Measurements from ENCODE around the gene DRAXIN.

The DRAXIN gene

DNA sequence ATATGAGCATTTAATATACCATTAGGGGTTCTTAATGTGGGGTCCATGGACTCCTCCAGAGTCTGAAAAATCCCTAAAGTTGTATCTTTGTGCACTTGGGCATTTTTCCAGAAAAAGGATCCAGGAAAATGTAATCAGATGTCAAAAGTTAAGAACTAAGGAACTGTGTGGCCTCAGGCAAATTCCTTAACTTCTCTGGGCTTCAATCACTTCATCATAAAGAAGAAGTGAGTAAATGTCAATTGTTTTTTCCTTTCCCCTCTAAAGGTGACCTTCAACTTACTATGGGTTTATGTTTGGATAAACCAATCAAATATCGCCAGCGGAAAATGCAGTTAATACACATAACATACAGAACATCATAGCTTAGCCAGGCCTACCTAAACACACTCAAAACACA lies 13.1 kb upstream of the DRAXIN start:
- no peak overlapping the region for H3K4me3 ChIP-seq
- H3K27ac ChIP-seq, result no peak overlapping the region
- DNase-seq (ENCODE audit: low spot score), result no peak
- TF ChIP-seq, protein P1, sequence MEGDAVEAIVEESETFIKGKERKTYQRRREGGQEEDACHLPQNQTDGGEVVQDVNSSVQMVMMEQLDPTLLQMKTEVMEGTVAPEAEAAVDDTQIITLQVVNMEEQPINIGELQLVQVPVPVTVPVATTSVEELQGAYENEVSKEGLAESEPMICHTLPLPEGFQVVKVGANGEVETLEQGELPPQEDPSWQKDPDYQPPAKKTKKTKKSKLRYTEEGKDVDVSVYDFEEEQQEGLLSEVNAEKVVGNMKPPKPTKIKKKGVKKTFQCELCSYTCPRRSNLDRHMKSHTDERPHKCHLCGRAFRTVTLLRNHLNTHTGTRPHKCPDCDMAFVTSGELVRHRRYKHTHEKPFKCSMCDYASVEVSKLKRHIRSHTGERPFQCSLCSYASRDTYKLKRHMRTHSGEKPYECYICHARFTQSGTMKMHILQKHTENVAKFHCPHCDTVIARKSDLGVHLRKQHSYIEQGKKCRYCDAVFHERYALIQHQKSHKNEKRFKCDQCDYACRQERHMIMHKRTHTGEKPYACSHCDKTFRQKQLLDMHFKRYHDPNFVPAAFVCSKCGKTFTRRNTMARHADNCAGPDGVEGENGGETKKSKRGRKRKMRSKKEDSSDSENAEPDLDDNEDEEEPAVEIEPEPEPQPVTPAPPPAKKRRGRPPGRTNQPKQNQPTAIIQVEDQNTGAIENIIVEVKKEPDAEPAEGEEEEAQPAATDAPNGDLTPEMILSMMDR (IDR thresholded peaks at IDR 0.05), result no peak

DNA sequence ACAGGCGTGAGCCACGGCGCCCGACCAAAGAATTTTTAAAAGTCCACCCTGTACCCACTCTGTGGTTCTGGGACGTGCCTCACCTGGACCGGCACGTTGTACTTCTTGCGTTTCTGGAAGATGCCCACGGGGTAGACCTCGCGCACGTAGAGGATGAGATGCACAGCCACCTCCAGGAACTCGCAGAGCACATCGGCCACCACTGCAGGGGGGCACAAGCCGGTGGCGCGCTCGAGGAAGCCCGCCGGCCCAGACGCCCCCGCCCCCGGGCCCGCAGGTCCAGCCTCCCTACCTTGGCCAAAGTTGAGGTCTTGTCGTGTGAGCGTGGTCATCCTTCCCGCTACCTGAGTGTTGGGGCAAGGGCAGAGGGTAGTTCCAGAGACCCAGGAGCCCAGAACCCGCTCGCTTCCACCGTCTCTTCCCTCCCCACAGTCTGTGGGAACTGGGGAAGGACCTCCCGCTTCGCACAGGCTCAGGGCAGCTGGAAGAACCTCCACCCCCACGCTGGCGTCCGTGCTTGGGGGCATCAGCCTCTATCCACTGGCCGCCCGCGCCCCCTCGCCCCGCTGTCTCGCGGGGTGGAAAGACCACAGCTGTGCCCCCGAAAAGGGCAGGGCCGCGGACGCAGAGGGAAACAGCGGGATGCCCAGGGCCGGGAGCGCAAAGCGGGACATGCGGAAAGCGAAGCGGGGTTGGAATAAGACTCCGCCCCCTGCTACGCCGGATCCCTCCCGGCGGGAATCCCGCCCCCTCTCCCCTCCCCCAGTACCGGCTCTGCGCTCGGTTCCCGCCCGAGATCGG lies 11.0 kb upstream of the DRAXIN start:
- Histone ChIP-seq H3K27ac (peak overlapping the region; percentile 69 to 82), H3K4me3 (peak overlapping the region; percentile 77)
- TF ChIP-seq, protein P1 (IDR thresholded peaks at IDR 0.05), result no peak
- no peak for DNase-seq (ENCODE audit: low spot score)

DNA sequence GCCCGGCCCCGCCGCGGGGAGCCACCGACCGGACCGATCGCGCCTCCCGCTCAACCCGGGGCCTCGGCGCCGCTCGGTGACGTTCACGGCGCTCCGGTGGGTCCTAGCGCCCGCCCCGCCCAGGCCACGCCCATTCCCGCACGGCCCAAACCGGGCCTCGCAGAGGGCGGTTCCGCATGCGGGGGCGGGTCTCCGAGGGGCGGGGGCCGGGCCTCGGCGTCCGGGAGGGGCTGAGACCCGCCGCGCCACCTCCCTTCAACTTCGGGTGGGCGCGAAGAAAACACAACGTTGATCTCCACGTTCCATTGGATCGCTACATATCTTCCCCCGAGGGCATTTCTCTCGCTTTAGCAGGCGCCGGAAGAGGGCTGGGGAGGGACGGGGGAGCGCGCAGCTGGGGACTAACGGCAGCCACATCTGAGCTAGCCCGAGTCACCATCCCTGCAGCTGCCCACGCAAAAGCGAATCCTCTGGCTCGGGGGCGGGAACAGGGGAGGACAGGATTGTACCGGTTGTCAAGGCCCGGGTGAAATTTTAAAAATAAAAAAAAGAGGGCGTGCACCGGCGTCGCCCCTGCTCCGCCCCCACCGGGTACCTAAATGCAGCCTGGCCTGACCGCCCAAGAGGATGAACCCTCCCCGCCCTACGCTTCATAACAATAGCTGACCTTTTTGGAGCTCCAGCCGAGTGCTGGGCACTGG lies 10.3 kb upstream of the DRAXIN start, which contains the start of gene MAD2L2:
Gene MAD2L2 (minus strand): TSS at position 78 of the 701 bp plus-strand sequence. CDS start 547 bp downstream, outside the sequence.
- H3K4me3 ChIP-seq, result peak within 1 kb of the TSS; percentile 77

DNA sequence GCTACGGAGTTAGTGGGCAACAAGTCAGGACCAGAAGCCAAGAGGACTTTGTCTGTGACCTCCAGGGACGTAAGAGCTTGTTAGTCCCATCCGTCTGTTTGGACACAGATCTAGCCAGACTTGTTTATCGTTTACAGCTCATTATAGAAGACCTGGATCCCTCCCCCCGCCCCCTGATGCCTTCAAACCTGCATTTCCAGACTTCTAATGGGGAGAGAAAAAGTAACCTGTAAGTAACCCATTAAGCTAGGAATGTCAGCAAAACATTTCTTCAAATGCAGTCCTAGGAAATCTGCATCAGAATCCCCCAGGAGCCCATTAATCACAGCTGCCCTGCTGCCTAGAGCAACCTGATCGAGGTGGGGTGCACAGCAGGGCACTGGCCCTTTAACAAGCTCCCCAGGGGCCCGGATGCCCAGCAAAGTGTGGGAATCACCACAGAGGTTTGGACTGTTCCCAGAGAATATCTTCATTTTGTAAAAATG lies 9.2 kb upstream of the DRAXIN start:
- TF ChIP-seq, protein P1 (IDR thresholded peaks at IDR 0.05), result no peak
- no peak overlapping the region for H3K27ac ChIP-seq
- DNase-seq (ENCODE audit: low spot score), result no peak
- H3K4me3 ChIP-seq, result no peak overlapping the region

More for the DNA sequence above, 10.3 kb upstream of the DRAXIN start, which contains the start of gene MAD2L2:
- H3K27ac ChIP-seq, result peak within 1 kb of the TSS; percentile 69 to 82
- TF ChIP-seq, protein P1 (IDR thresholded peaks at IDR 0.05), result no peak
- DNase-seq (ENCODE audit: low spot score), result peak; percentile 88

DNA sequence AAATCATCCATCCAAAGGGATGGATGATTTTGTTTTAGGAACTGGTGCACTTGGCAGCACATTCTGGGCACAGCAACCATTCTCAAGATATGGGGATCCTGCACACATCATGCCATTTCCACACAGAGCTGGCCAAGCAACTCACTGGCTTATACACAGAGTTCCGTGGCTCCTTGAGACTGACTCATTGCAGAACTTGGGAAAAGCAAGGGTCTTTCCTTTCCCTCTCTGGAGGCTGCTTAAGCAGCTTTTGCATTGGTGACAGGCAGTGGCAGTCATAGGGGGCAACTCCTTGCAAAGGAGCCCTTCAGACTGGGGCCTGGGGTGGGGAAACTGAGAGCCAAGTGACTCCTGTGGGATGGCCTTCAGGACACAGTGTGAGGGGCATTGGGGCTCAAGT lies 8.7 kb upstream of the DRAXIN start:
- no peak overlapping the region for H3K27ac ChIP-seq
- TF ChIP-seq, protein P1 (IDR thresholded peaks at IDR 0.05), result no peak
- no peak for DNase-seq (ENCODE audit: low spot score)
- no peak overlapping the region for H3K4me3 ChIP-seq

DNA sequence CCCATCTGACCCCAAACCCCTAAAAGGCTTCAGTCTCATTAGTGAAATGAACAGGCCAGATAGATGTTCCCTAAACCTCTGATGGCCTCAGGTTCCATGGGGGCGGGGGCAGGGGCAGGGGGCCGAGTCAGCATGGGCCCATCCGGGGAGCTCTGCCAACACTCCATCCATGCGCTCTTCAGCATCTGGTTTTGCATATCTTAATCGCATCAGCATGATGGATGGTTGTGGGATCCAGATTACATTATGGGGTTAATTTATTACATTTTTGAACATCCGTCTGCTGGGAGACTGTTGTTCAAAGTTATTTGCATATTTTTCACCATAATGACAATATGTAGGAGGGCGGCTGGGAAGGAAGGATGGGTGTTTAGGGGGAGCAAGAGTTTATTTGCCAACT lies 7.4 kb upstream of the DRAXIN start:
- TF ChIP-seq, protein P1 (IDR thresholded peaks at IDR 0.05), result no peak
- no peak overlapping the region for H3K27ac ChIP-seq
- no peak for DNase-seq (ENCODE audit: low spot score)
- no peak overlapping the region for H3K4me3 ChIP-seq
